Ramos (cell line): Measurements from ENCODE around the gene GLP2R.

Source experiments
- in situ Hi-C: fragments of 300-500 bp; cut with MboI; formaldehyde crosslinking; loops from one replicate; pipeline ENCODE4 v1.14.3; 2022; ENCODE audit warnings: low sequenced_read_pairs; ENCODE audit not compliant: unreplicated experiment

GLP2R gene

DNA sequence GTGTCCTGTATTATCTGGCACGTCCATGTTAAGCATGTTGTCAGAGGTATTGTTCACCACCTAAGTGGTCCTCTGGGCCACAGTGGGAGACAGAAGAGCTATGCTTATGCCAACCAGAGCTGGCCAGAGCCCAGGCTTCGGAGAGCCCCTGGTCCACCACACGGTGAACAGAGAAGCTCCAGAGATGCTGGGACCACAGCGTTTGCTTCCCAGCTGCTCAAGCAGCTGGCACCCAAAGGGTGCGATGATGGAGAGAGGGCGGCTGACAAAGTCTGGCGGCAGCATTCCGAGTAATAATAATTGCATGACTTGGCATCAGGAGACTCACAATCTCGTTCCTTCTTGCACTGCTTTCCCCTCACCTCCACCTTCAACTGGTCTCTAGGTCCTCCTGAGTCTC is 115.1 kb downstream of the GLP2R start:
- in situ Hi-C loops = no loop called here

DNA sequence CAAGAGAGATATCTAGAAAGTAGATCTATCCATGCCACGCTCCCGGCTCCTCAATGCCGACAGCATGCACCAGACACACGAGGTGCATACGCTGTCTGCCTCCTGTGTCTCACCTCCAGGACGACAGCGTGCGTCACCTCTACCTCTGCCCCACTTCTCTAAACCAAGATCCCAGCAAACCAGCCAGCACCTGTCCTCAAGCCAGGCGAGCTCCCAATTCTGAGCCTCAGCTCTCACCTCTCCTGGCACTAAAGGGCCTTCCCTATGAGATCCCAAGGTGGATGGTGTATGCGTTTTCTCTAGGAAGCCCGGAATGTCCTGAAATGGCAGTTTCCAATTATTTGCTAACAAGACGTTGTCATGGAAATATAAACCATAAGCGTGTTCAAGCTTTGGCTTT is 115.6 kb downstream of the GLP2R start:
- in situ Hi-C loops = no loop called here
